Stimulated activated naive CD4-positive, alpha-beta T cell (primary cell): Measurements from ENCODE around the gene UNC5C.
A peak's percentile ranks its signal among the peaks of the same experiment; 100 is the strongest.
"Not testable (repeated sequence)": the region's sequence is repeated elsewhere in the genome, so short reads cannot be mapped to it uniquely, and the experiment has no call there.

ENCODE experiments used
- DNase-seq, 6 experiments: peaks; one replicate each; lab custom pipeline; 2025; lab: John Stamatoyannopoulos, UW

Gene UNC5C

DNA sequence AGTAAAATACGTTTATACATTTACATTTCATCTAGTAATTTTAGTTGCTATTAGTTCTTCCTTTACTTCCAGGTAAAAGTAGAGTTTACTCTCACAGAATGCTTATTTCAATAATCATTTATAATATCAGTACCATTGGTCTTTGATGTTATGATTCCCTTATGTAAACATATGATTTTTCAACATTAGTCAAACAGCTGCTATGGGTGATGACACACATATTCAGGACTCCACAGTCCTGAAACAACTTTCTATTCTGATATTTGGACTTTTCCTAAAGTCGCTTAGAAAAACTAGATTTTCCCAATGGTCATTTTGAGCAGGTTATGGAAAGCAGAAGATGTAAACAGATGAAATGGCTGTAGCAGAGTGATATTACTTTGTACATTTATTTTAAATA lies 369.8 kb downstream of the UNC5C start:
- DNase-seq: no peak

DNA sequence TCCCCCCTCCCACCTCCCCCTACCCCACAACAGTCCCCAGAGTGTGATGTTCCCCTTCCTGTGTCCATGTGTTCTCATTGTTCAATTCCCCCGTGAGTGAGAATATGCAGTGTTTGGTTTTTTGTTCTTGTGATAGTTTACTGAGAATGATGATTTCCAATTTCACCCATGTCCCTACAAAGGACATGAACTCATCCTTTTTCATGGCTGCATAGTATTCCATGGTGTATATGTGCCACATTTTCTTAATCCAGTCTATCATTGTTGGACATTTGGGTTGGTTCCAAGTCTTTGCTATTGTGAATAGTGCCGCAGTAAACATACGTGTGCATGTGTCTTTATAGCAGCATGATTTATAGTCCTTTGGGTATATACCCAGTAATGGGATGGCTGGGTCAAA lies 377.4 kb downstream of the UNC5C start:
- not testable (repeated sequence) for DNase-seq

DNA sequence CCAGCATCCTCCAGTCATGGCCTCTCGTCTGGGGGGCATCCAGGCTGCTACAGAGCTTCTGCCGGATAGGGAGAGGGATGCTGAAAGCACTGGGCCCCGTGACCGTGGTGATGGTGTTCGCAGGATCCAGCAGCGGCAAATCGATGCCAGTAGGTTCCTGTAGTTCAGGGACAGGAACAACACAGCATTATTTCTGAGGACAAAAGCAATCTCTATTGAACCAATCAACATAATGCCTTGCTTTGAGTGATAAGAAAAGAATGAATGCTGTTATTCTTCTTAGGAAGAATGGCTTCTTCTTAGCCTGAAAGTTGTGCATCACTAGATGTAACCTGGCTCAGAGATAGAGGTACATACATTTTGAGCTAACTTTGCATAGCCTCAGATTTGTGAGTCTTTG lies 378.6 kb downstream of the UNC5C start:
- DNase-seq: no peak

DNA sequence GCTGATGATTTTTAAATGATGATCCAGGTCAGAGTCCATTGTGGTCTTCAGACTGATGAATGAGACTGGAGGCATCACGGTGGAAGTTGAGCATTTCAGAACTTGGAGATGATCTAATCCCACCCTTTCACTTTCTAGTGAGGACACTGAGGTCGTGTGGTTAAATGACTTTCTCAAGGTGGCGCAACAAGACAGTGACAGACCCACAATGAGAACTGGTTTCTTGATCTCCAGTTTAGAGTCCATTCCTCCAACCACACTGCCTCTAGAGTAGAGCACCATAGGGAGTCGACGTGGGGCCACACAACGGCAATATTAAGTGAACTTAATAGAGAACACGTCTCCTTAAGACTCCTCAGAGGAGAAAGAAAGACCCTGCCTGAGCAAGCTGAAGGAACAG lies 381.0 kb downstream of the UNC5C start:
- DNase-seq: no peak

DNA sequence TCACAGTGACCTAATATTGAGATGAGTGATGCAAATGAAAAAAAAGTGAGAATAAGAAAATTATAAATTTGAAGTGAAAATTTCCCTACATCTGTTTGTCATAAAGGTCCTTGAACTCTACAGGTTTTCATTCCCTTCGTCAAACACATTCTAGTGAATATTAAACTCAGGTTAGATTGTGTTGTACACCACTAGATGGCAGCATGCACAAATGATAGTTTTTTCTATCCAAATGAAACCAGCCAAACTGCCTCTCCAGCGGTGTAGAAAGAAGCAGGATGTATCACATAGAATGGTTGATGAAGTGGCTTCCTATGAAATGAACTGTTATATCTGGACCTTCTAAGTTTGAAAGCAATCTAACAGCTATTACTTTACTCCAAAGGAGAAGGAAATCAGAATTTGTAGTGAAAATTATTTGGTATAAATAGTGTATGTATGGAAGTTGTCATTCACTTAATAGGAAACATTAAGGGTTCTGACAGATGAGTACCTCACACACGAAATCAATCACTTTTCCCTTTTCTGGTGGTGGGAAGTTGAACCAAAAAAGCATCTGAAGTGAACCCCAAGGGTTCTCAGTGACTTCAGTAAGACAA lies 382.7 kb downstream of the UNC5C start:
- peak in 3 of 6 experiments; percentile 47 to 78 (median 64) for DNase-seq

DNA sequence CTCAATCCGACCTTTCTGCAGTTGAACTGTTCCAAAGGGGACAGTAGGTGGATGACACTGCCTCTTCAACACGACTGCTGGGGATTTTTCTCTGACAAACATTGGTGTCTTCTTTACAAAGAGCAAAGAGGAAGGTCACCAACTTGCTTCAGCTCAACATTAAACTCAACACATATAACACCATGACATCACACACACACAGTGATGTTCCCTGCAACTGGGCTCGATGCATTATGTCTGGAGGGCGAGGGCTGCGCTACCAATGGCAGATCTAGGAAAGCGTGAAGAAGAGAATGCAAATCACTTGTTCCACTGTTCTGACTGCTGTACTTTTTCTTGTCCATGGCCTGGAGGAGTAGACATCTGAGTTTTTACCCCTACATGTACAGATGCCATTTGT lies 385.9 kb downstream of the UNC5C start:
- no peak for DNase-seq

DNA sequence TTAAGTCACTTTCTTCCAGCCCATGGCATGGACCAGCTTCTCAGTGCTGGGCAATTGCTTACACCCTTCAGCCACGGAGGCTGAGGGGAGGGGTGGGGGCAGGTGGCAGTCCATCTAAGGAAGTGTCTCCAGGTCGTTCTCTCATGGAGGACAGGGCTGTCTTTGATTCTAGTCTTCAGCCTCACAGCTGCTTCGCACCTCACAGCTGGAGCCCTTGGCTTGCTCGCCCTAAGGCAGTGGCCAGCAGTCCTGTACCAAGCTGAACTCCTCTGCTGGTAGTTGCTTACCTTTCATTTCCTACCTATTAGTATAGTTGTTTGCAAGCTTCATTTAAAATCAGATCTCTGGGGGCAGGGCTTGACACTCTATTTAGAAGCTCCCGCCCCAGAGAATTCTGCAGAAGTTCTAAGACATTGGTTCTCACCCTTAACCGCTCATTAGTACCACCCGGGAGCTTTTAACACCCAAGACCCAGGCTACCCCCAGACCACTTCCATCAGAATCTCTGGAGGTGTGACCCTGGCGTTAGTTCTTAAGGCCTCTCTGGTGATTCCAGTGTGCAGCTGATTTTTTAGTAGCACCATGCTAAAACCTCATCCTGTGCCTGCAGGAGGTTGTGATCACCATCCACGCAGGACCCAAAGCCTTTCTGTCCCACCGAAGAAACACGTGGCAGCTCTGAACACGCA lies 386.8 kb downstream of the UNC5C start:
- no peak for DNase-seq

DNA sequence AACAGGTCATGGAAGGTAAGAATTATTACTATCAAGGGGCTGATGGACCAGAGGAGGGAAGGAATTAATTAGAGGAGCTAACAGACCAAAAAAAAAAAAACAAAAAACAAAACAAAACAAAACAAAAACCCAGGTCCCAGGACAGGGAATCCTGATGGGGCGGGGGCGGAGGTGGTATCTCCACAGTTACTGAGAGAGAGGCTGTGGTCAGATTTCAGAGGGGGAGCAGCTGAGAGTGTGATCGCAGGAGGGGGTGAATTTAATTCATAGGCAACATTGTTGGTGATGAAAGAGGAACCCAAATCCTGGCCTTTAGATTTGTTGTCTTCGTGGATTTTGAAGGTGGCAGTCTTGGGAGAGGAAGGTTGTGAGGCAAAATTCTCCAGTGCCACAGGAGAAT lies 389.4 kb downstream of the UNC5C start:
- no peak for DNase-seq

DNA sequence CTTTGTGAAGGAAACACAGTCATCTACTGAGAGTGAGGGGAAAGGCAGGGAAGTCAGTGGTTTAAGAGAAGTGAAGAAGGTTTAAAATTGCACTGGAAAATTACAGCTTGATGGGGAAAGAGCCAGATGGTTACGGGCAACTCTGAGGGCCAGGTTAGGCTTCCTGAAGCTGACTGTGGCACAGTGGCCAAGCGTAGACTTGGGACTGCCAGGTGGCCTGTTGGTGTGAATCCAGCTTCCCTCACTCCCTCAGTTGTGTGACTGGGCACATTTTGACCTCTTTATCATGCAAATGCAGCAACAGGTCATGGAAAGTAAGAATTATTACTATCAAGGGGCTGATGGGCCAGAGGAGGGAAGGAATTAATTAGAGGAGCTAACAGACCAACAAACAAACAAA lies 390.1 kb downstream of the UNC5C start:
- DNase-seq: no peak

DNA sequence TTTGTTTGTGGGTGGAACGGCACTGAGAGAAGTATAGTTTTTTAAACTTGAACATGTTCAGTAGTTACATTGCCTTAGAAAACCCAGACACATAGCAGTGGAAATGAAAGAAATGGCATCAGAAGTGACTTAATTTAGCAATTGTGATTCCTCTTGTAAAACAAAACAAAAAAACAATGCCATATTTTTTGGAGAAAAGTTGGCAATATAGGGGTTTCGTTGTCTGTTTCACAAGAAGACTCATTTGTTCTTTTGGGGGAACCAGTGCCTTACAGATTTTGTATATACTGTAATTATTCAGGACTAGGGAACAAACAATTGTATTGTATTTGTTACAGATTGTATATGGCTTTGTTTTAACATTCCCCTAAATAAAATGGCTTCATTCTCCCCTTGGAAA lies 390.7 kb downstream of the UNC5C start:
- DNase-seq: no peak

DNA sequence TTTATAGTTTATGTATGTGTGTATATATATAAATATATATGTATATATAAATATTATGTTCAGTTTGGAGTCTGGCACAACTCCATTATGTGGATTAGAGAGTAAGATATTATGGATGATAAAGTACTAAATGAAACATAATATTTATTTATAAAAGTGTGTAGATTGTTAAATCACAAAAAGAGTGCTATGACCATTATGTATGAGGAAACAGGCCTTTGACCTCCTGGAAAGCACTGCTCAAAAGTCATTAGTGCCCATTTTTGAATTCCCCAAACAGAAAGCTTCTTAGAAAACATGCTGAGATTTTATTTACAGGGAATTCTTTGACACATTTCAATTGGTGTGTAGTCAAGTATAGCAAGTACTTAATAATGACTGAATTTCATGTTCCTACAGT lies 391.2 kb downstream of the UNC5C start:
- no peak for DNase-seq

DNA sequence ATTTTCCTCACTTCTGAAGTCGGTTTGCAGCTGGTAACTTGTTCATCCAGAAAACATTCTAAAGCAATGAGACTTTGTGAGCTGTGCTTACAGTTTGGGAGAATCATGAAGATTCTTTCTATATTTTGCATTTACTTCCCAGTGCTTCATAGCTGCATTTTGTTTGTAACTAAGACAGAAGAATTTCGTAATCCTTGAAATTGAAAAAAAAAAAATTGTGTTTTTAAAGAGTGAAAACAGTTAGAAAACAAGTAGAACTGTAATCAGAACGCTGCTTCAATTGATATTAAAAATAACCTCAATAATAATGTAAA lies 392.4 kb downstream of the UNC5C start:
- no peak for DNase-seq

DNA sequence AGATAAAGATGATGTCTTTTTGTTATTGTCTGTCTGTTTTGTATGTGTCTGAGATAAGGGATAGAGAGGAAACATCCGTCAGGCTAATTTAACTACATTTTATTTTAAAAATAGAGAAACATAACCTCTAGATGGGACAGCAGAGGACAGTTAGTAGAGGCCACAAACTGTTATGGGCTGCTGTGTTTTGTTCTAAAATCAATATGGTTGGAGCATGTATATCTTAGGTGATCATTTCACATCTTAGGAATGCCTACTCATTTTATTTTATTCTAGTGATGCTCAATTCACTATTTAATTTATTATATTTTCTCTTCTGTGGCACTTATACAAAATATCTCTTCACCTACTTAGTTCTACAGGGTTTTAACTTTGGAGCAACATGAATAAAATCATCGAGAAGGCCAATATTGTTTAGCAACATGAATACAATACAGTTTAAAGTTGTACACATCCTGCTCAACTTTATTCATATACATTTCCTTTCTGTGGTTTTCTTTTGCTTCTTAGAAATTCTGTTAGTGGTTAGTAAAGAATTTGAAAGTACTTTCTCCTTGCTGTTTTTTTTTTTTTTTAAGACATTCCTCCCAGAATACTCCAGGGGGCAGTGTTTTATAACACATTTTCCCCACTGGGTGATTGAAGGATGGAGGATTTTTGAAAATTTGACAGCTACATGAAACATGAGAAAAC lies 392.9 kb downstream of the UNC5C start:
- peak in 3 of 6 experiments; percentile 48 to 70 (median 69) for DNase-seq

DNA sequence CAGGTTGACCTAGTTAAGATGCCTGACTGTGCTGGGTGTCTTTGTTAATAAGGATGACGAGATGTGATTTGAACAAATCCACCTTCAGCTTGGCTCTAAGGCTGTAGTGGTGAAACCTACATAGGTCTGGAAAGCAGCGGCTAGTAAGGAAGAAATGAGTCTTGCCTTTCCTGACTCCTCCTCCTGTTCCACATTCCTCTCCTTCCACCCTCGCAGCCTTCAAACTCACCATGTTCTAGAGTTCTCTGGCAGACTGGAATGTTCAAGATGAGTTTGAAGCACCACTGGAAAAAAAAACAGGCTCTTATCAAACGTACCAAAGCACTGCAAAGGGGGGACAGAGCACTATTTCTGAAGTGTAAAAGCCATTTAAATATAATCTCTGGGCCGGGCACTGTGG lies 395.6 kb downstream of the UNC5C start:
- DNase-seq: no peak

DNA sequence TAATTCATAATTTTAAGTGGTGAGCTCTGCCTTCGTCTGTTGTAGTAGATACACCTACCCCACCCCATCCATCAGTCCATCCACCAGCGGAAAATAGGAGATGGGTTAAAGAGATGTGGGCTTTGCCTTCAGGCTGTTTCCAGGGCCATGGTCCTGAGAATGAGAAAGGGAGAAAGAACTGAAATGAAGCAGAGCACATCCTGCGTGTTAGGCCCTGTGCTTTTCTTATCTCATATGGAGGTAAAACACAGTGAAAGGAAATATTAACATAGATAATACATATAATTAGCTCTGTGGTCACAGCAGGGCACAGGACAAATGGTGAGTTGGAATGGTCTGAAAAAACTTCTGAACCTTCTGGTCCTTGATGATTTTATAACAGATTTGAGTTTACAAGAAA lies 397.5 kb downstream of the UNC5C start:
- DNase-seq: no peak

DNA sequence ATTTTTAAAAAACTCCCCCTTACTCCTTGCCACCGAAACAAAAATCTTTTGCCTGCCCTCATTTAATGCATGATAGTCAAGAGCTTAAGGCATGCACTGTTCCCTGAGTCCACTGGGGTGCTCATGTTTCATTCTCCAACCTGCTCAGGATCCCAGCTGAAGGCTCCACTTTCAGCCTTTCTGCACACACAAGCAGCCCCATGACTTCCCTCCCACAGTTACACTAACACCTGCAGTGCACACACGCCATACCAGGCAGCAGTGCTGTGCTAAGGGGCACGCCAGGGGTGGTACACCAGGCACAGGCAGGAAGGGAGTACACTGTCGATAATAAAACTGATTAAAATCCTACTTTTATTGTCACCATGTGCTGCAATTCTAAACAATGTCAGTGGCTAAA lies 405.8 kb downstream of the UNC5C start:
- DNase-seq: no peak

DNA sequence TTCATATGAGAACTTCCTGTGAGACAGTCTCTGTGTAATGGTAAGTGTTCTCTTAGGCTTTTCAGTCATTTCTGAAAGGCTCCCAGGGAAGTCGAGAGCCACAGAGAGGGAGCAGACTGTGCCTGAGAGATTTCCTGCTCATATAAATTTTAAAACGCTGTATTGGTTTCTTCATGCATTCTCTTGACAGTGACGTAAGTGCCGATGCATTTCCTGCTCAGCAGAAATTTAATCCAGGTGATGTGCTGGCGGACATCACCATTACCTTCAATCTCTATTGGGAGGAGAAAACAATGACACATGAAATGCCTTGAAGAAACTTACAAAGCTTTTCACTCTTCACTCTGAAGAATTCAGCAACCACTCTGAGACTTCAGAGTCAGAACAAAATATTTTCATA lies 407.4 kb downstream of the UNC5C start:
- no peak for DNase-seq

DNA sequence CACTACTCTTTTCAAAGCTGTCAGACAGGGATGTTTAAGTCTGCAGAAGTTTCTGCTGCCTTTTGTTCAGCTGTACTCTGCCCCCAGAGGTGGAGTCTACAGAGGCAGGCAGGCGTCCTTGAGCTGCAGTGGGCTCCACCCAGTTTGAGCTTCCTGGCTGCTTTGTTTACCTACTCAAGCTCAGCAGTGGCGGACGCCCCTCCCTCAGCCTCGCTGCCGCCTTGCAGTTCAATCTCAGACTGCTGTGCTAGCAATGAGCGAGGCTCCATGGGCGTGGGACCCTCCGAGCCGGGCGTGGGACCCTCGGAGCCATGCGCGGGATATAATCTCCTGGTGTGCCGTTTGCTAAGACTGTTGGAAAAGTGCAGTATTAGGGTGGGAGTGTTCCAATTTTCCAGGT lies 409.3 kb downstream of the UNC5C start:
- not testable (repeated sequence) for DNase-seq

DNA sequence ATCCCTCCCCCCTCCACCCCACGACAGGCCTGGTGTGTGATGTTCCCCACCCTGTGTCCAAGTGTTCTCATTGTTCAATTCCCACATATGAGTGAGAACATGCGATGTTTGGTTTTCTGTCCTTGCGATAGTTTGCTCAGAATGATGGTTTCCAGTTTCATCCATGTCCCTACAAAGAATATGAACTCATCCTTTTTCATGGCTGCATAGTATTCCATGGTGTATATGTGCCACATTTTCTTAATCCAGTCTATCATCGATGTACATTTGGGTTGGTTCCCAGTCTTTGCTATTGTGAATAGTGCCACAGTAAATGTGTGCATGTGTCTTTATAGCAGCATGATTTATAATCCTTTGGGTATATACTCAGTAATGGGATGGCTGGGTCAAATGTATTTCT lies 414.8 kb downstream of the UNC5C start:
- not testable (repeated sequence) for DNase-seq

DNA sequence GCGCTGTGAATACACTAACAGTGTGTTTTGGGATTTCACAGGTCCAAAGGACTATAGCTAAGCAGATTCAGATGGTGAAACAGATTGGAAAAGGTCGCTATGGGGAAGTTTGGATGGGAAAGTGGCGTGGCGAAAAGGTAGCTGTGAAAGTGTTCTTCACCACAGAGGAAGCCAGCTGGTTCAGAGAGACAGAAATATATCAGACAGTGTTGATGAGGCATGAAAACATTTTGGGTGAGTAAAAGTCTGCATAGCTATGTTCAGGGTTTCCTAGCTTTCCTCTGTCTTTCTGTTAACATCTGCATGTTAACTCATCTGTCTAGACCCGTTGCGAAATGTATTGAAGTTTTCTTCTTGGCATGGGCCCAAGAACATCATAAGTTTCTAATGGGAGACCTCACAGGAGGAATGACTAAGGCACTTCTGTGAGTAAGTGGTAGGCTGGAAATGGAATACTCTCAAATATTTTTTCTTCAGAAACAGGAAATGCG lies 418.9 kb downstream of the UNC5C start:
- DNase-seq: no peak

DNA sequence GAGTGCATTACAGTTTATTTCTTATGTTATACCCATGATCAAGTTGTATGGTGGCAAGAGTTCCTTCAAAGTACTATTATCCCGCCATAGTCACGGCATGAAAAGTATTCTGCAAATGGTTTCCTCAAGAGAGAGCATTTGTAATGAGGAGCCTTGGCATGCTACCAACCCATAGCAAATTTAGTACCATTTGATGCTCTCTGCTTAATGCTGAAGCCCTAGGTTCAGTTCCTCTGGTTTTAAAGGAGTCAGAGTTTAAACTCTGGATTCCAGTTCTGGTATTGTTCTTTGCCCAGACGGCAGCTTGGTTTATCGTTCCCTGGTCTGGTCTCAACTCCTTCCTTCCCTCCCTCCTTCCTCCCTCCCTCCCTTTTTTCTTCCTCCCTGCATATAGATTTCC lies 419.7 kb downstream of the UNC5C start:
- DNase-seq: no peak

DNA sequence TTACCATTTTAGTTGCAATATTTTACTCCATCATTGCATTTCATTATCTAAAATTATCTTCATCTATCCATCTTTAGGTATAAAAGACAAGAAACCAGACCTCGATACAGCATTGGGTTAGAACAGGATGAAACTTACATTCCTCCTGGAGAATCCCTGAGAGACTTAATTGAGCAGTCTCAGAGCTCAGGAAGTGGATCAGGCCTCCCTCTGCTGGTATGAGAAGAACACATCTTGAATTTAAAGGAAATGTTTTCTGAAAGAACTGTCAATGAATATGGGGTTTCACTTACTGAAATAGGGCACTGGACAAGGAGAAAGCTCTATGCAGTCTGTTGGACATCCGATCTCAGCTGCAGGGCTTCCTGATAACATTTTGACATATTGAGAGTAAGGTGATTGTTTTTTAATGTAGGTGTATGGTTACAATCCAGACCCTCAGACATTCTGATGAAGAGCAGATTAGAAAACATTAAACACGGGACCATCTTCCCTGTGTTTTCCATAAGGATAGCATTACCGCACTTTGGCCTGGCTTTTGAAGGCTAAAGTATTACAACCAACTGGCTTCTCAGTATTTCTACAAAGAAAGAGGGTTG lies 423.8 kb downstream of the UNC5C start:
- DNase-seq: peak in 1 of 6 experiments; percentile 0

DNA sequence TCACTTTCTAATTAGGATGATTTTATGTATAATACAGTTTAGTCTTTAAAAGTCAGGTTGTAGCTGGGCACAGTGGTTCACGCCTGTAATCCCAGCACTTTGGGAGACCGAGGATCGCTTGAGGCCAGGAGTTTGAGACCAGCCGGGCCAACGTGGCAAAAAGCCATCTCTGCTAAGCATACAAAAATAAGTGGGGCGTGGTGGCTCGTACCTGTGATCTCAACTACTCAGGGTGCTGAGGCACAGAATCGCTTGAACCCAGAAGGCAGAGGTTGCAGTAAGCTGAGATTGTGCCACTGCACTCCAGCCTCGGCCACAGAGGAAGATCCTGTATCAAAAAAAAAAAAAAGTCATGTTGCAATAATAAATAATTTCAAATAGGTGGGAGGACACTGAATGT lies 426.8 kb downstream of the UNC5C start:
- no peak for DNase-seq
